HCT116 (cell line): ENCODE results near the gene YARS2.

Experiments
- CTCF ChIP-seq, 3 experiments: fragments of 200-600 bp in 1 of 3; sonication (generic) in 1 of 3; IDR thresholded peaks in 2 of 3; conservative IDR thresholded peaks in 1 of 3; 2 replicates each; pipeline ENCODE4 v1.5.1; 2012 to 2017; ENCODE audit warnings: low read depth in 2 of 3, low read length in 2 of 3, antibody characterized with exemption in 1 of 3, borderline replicate concordance in 1 of 3, control low read depth in 1 of 3, mild to moderate bottlenecking in 1 of 3, mixed read lengths in 1 of 3, mixed run types in 1 of 3, moderate library complexity in 1 of 3; ENCODE audit not compliant: insufficient read depth in 1 of 3
- EZH2 ChIP-seq: fragments of 200-600 bp; sonication (generic); IDR thresholded peaks from 2 replicates; pipeline ENCODE4 v1.6.1; 2017; ENCODE audit warnings: antibody characterized with exemption, mixed run types
- EZH2phosphoT487 ChIP-seq: fragments of 200-600 bp; IDR thresholded peaks from 2 replicates; pipeline ENCODE4 v1.6.1; 2018; ENCODE audit warnings: antibody characterized with exemption, borderline replicate concordance
- POLR2AphosphoS5 ChIP-seq: IDR thresholded peaks from 2 replicates; pipeline ENCODE4 v1.6.1; 2011; ENCODE audit warnings: mild to moderate bottlenecking, low read depth, low read length, moderate library complexity

GRCh38 chr12:32773691-32774090 is 18.0 kb upstream of the YARS2 start:
- TF ChIP-seq EZH2 (no peak), EZH2phosphoT487 (no peak), CTCF (IDR thresholded peaks at IDR 0.05 in 2 of 3, conservative IDR thresholded peaks at IDR 0.05 in 1 of 3; ENCODE audit: borderline replicate concordance in 1 of 3, insufficient read depth in 1 of 3, low read depth in 2 of 3, low read length in 2 of 3) (no peak), POLR2AphosphoS5 (no peak)
